Gastrocnemius medialis (tissue), 4 donors: Measurements from ENCODE around the gene MYO3B. TPM values are rescaled to one million over a fixed set of nuclear protein-coding genes. Genes with fewer than 3 reads are reported as not detected.

ENCODE experiments used
- ATAC-seq, 2 donors: fragments of 150-250 bp; one replicate each; pipeline ENCODE4 v1.9.1; 2016
- DNase-seq, 2 donors: peaks; one replicate each; pipeline ENCODE4 v3.0.0-alpha.2; 2019
- H3K27ac ChIP-seq, 4 donors: fragments of 200-600 bp; sonication (generic); 1 replicate in 1 of 4; 2 replicates in 3 of 4; pipeline ENCODE4 v1.5.1; 2016 to 2018; ENCODE audit warnings: mild to moderate bottlenecking in 2 of 4, moderate library complexity in 1 of 4
- H3K27me3 ChIP-seq, 3 donors: fragments of 200-600 bp; sonication (generic) in 2 of 3; 1 replicate in 1 of 3; 2 replicates in 2 of 3; pipeline versions ENCODE4 v1.5.1 to v1.6.0; 2016 to 2019; ENCODE audit warnings: mild to moderate bottlenecking in 1 of 3, moderate library complexity in 1 of 3
- H3K36me3 ChIP-seq, 2 donors: fragments of 200-600 bp; sonication (generic) in 1 of 2; one replicate each; pipeline ENCODE4 v1.5.1; 2017 to 2018
- H3K4me1 ChIP-seq, 2 donors: fragments of 200-600 bp; sonication (generic) in 1 of 2; one replicate each; pipeline ENCODE4 v1.5.1; 2016 to 2017; ENCODE audit warnings: mild to moderate bottlenecking in 2 of 2
- H3K4me3 ChIP-seq, 4 donors: fragments of 200-600 bp; sonication (generic) in 3 of 4; 1 replicate in 1 of 4; 2 replicates in 3 of 4; pipeline ENCODE4 v1.5.1; 2016 to 2019; ENCODE audit warnings: mild to moderate bottlenecking in 2 of 4
- H3K9me3 ChIP-seq, 3 donors: fragments of 200-600 bp; sonication (generic) in 2 of 3; 1 replicate in 1 of 3; 2 replicates in 2 of 3; pipeline ENCODE4 v1.5.1; 2016 to 2019
- CTCF ChIP-seq, 5 experiments: fragments of 450-650 bp in 3 of 5; fragments of 200-600 bp in 2 of 5; sonication (generic) in 2 of 5; IDR thresholded peaks in 4 of 5; conservative IDR thresholded peaks in 1 of 5; 1 replicate in 4 of 5; 2 replicates in 1 of 5; pipeline ENCODE4 v1.5.1; 2016 to 2019; ENCODE audit warnings: antibody characterized with exemption in 5 of 5, mild to moderate bottlenecking in 3 of 5, moderate library complexity in 3 of 5
- POLR2A ChIP-seq, 2 donors: fragments of 450-650 bp; IDR thresholded peaks; one replicate each; pipeline ENCODE4 v1.6.1; 2017; ENCODE audit warnings: antibody characterized with exemption in 2 of 2, mild to moderate bottlenecking in 2 of 2, moderate library complexity in 2 of 2
- in situ Hi-C, 4 donors: fragments of 200-750 bp; cut with MboI; loops; one replicate each; pipeline versions ENCODE4 v1.15.0 to v1.8.0; 2017; ENCODE audit warnings: low sequenced_read_pairs in 4 of 4
- intact Hi-C: fragments of 100-400 bp; cut with DNase I; formaldehyde crosslinking; loops from one replicate; pipeline ENCODE4 v1.15.1; 2023; ENCODE audit warnings: low total_unique reads
- total RNA-seq, 4 donors: library from RNA; depleted of rRNA; stranded (reverse); fragments of >200 nt; gene quantifications; one replicate each; pipeline versions ENCODE4 v1.1.0 to v1.2.3, GENCODE V29; 2016

MYO3B gene
- total RNA-seq, 4 donors from 2014 or later, result 0.07 to 0.27 TPM; not detected in 2

- no peak overlapping the region for H3K4me3 ChIP-seq
- TF ChIP-seq POLR2A (IDR thresholded peaks at IDR 0.05) (no peak), CTCF (IDR thresholded peaks at IDR 0.05 in 4 of 5, conservative IDR thresholded peaks at IDR 0.05 in 1 of 5) (no peak)
- H3K36me3 ChIP-seq, result no peaks in the 10 kb centered on the region
- DNase-seq, result no peak
- no peak for ATAC-seq
- in situ Hi-C loops (no loop called here), intact Hi-C loops (no loop called here)
- no peak overlapping the region for H3K27ac ChIP-seq
- no peaks in the 10 kb centered on the region for H3K9me3 ChIP-seq
- H3K4me1 ChIP-seq, result no peaks in the 10 kb centered on the region
- H3K27me3 ChIP-seq, result no peaks in the 10 kb centered on the region
These were observed 32.1 kb upstream of the MYO3B start for GRCh38 chr2:170145675-170146432.

GRCh38 chr2:170146784-170147183, 31.2 kb upstream of the MYO3B start:
- no peak overlapping the region for H3K4me3 ChIP-seq
- in situ Hi-C loops, result no loop called here
- ATAC-seq (no peak), DNase-seq (no peak)
- H3K27ac ChIP-seq, result no peak overlapping the region
- TF ChIP-seq CTCF (IDR thresholded peaks at IDR 0.05 in 4 of 5, conservative IDR thresholded peaks at IDR 0.05 in 1 of 5) (no peak), POLR2A (IDR thresholded peaks at IDR 0.05) (no peak)
- intact Hi-C loops, result no loop called here
- H3K36me3 ChIP-seq, result no peaks in the 10 kb centered on the region
- H3K4me1 ChIP-seq, result no peaks in the 10 kb centered on the region
- no peaks in the 10 kb centered on the region for H3K27me3 ChIP-seq
- no peaks in the 10 kb centered on the region for H3K9me3 ChIP-seq

GRCh38 chr2:170147576-170147975, 30.4 kb upstream of the MYO3B start:
- in situ Hi-C loops, result no loop called here
- TF ChIP-seq CTCF (IDR thresholded peaks at IDR 0.05 in 4 of 5, conservative IDR thresholded peaks at IDR 0.05 in 1 of 5) (no peak), POLR2A (IDR thresholded peaks at IDR 0.05) (no peak)
- Histone ChIP-seq H3K4me1 (no peaks in the 10 kb centered on the region), H3K9me3 (no peaks in the 10 kb centered on the region), H3K27me3 (no peaks in the 10 kb centered on the region), H3K4me3 (no peak overlapping the region), H3K36me3 (no peaks in the 10 kb centered on the region), H3K27ac (no peak overlapping the region)
- intact Hi-C loops, result no loop called here
- ATAC-seq, result no peak
- DNase-seq, result no peak

DNA sequence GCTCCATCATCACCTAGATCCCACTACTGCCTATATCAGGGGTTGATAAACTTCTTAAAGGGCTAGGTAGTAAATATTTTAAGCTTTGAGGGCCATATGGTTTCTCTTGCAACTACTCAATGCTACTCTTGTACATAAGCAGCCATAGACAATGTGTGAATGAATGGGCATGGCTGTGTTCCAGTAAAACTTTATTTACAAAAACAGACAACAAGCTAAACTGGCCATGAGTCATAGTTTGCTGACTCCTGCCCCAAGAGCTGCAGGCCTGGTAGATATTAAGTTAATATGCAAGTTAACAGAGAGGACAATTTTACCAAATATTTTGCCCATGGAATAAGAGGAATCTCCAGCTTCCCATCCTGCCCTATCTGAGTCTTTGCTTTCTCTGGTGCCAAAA, 29.8 kb upstream of the MYO3B start:
- in situ Hi-C loops, result no loop called here
- DNase-seq, result no peak
- no peaks in the 10 kb centered on the region for H3K4me1 ChIP-seq
- H3K27me3 ChIP-seq, result no peaks in the 10 kb centered on the region
- no peaks in the 10 kb centered on the region for H3K36me3 ChIP-seq
- H3K4me3 ChIP-seq, result no peak overlapping the region
- TF ChIP-seq POLR2A (IDR thresholded peaks at IDR 0.05) (no peak), CTCF (IDR thresholded peaks at IDR 0.05 in 4 of 5, conservative IDR thresholded peaks at IDR 0.05 in 1 of 5) (no peak)
- intact Hi-C loops, result no loop called here
- H3K27ac ChIP-seq, result no peak overlapping the region
- ATAC-seq, result no peak
- no peaks in the 10 kb centered on the region for H3K9me3 ChIP-seq

- no peaks in the 10 kb centered on the region for H3K9me3 ChIP-seq
- intact Hi-C loops, result no loop called here
- in situ Hi-C loops, result no loop called here
- H3K36me3 ChIP-seq, result no peaks in the 10 kb centered on the region
- TF ChIP-seq POLR2A (IDR thresholded peaks at IDR 0.05) (no peak), CTCF (IDR thresholded peaks at IDR 0.05 in 4 of 5, conservative IDR thresholded peaks at IDR 0.05 in 1 of 5) (no peak)
- no peak overlapping the region for H3K27ac ChIP-seq
- DNase-seq, result no peak
- H3K4me1 ChIP-seq, result no peaks in the 10 kb centered on the region
- ATAC-seq, result no peak
- H3K4me3 ChIP-seq, result no peak overlapping the region
- no peaks in the 10 kb centered on the region for H3K27me3 ChIP-seq
These were observed 25.5 kb upstream of the MYO3B start for GRCh38 chr2:170152421-170152820.
